ENCODE measurements around the gene RANBP1. TPM values are rescaled to one million over a fixed set of nuclear protein-coding genes. Genes with fewer than 3 reads are reported as not detected.

Gene RANBP1
- total and polyA plus RNA-seq, 9 of the 15 experiments (the other 6 are each of a cell fraction or from before 2014, with no cell fraction given): 162 to 2,891 (median 1,289) TPM

DNA sequence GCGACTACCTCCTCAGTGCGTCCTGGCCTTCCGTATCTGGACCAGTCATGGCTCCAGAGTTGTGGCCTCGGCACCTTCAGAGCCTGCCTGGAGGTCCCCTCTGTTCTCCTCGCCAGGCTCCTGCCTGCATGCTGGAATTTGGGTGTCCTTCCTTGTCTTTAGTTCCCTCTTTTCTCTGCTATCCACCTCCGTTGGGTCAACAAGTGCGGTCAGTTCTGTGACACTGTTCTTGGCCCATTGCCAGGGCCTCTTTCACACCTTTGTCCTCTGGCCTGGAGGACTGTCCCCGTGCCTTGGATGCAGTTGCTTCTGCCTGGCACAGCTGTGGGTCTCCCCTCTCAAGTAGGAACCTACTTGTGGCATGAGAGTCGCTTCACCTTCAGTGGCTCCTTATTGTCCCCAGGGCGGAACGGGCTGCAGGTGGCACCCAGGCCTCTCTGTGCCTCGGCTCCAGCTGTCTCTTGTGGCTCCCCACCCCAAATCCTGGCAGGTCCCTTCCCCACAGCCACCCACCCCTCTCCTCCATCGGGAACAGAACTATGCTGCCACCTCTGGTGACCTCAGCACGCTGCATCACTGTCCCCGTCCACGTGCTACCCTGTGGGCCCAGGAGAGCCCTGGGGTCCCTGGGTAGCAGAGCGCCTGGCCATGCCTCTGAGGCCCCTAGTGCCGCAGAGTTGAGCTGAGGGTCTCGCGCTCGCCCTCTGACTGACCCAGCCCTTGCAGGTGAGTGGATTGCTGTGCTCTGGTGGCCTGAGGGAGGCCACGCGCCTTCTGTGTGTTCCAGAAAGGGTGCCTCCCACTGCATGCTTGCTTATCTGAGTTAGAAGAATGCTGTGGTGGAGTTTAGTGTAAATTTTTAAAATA, 31.1 kb upstream of the RANBP1 start (continued):
- 0 out of 2 replicates have a peak, but pooled peaks have one; percentile 18 for TF ChIP-seq POLR2AphosphoS2 (IDR thresholded peaks at IDR 0.05; ENCODE audit: low read length)
- no peak for TF ChIP-seq POLR3G (IDR thresholded peaks at IDR 0.05; ENCODE audit: extremely low read depth, insufficient read length, insufficient replicate concordance)
- TF ChIP-seq, protein P1, sequence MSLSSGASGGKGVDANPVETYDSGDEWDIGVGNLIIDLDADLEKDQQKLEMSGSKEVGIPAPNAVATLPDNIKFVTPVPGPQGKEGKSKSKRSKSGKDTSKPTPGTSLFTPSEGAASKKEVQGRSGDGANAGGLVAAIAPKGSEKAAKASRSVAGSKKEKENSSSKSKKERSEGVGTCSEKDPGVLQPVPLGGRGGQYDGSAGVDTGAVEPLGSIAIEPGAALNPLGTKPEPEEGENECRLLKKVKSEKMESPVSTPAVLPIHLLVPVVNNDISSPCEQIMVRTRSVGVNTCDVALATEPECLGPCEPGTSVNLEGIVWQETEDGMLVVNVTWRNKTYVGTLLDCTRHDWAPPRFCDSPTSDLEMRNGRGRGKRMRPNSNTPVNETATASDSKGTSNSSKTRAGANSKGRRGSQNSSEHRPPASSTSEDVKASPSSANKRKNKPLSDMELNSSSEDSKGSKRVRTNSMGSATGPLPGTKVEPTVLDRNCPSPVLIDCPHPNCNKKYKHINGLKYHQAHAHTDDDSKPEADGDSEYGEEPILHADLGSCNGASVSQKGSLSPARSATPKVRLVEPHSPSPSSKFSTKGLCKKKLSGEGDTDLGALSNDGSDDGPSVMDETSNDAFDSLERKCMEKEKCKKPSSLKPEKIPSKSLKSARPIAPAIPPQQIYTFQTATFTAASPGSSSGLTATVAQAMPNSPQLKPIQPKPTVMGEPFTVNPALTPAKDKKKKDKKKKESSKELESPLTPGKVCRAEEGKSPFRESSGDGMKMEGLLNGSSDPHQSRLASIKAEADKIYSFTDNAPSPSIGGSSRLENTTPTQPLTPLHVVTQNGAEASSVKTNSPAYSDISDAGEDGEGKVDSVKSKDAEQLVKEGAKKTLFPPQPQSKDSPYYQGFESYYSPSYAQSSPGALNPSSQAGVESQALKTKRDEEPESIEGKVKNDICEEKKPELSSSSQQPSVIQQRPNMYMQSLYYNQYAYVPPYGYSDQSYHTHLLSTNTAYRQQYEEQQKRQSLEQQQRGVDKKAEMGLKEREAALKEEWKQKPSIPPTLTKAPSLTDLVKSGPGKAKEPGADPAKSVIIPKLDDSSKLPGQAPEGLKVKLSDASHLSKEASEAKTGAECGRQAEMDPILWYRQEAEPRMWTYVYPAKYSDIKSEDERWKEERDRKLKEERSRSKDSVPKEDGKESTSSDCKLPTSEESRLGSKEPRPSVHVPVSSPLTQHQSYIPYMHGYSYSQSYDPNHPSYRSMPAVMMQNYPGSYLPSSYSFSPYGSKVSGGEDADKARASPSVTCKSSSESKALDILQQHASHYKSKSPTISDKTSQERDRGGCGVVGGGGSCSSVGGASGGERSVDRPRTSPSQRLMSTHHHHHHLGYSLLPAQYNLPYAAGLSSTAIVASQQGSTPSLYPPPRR (CRISPR knock-in tag; IDR thresholded peaks at IDR 0.05; ENCODE audit: borderline replicate concordance): no peak
- no peak for TF ChIP-seq POLR2G (IDR thresholded peaks at IDR 0.05; ENCODE audit: low read depth, low read length)
- TF ChIP-seq, protein P2, sequence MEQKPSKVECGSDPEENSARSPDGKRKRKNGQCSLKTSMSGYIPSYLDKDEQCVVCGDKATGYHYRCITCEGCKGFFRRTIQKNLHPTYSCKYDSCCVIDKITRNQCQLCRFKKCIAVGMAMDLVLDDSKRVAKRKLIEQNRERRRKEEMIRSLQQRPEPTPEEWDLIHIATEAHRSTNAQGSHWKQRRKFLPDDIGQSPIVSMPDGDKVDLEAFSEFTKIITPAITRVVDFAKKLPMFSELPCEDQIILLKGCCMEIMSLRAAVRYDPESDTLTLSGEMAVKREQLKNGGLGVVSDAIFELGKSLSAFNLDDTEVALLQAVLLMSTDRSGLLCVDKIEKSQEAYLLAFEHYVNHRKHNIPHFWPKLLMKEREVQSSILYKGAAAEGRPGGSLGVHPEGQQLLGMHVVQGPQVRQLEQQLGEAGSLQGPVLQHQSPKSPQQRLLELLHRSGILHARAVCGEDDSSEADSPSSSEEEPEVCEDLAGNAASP (IDR thresholded peaks at IDR 0.05): no peak
- TF ChIP-seq, protein P3, sequence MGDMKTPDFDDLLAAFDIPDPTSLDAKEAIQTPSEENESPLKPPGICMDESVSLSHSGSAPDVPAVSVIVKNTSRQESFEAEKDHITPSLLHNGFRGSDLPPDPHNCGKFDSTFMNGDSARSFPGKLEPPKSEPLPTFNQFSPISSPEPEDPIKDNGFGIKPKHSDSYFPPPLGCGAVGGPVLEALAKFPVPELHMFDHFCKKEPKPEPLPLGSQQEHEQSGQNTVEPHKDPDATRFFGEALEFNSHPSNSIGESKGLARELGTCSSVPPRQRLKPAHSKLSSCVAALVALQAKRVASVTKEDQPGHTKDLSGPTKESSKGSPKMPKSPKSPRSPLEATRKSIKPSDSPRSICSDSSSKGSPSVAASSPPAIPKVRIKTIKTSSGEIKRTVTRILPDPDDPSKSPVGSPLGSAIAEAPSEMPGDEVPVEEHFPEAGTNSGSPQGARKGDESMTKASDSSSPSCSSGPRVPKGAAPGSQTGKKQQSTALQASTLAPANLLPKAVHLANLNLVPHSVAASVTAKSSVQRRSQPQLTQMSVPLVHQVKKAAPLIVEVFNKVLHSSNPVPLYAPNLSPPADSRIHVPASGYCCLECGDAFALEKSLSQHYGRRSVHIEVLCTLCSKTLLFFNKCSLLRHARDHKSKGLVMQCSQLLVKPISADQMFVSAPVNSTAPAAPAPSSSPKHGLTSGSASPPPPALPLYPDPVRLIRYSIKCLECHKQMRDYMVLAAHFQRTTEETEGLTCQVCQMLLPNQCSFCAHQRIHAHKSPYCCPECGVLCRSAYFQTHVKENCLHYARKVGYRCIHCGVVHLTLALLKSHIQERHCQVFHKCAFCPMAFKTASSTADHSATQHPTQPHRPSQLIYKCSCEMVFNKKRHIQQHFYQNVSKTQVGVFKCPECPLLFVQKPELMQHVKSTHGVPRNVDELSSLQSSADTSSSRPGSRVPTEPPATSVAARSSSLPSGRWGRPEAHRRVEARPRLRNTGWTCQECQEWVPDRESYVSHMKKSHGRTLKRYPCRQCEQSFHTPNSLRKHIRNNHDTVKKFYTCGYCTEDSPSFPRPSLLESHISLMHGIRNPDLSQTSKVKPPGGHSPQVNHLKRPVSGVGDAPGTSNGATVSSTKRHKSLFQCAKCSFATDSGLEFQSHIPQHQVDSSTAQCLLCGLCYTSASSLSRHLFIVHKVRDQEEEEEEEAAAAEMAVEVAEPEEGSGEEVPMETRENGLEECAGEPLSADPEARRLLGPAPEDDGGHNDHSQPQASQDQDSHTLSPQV (IDR thresholded peaks at IDR 0.05): no peak
- no peak for TF ChIP-seq MEF2A (IDR thresholded peaks at IDR 0.05; ENCODE audit: control insufficient read depth, low read depth, low read length)
- TF ChIP-seq TBP (optimal IDR thresholded peaks at IDR 0.05; ENCODE audit: low read depth, low read length): no peak
- TF ChIP-seq, protein P4, sequence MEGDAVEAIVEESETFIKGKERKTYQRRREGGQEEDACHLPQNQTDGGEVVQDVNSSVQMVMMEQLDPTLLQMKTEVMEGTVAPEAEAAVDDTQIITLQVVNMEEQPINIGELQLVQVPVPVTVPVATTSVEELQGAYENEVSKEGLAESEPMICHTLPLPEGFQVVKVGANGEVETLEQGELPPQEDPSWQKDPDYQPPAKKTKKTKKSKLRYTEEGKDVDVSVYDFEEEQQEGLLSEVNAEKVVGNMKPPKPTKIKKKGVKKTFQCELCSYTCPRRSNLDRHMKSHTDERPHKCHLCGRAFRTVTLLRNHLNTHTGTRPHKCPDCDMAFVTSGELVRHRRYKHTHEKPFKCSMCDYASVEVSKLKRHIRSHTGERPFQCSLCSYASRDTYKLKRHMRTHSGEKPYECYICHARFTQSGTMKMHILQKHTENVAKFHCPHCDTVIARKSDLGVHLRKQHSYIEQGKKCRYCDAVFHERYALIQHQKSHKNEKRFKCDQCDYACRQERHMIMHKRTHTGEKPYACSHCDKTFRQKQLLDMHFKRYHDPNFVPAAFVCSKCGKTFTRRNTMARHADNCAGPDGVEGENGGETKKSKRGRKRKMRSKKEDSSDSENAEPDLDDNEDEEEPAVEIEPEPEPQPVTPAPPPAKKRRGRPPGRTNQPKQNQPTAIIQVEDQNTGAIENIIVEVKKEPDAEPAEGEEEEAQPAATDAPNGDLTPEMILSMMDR (IDR thresholded peaks at IDR 0.05 in 2 of 3, conservative IDR thresholded peaks at IDR 0.05 in 1 of 3; ENCODE audit: insufficient read depth in 2 of 3, low read depth in 1 of 3, low read length in 3 of 3): peak; percentile 95 to 100 (median 97)
- TF ChIP-seq ZNF316 (IDR thresholded peaks at IDR 0.05): no peak
- no peak for TF ChIP-seq PCBP1 (IDR thresholded peaks at IDR 0.05; ENCODE audit: low read depth, low read length, poor library complexity, severe bottlenecking)
- peak; percentile 51 for TF ChIP-seq CHD4 (IDR thresholded peaks at IDR 0.05; ENCODE audit: insufficient read depth, insufficient replicate concordance, low read depth, low read length, poor library complexity, severe bottlenecking)

All from K562 (cell line).